Transverse colon (tissue), 4 donors: ENCODE measurements around the gene ZMYND12. TPM values are rescaled to one million over a fixed set of nuclear protein-coding genes. Genes with fewer than 3 reads are reported as not detected.
A peak's percentile ranks its signal among the peaks of the same experiment; 100 is the strongest.

ENCODE experiments used
- DNase-seq: peaks from one replicate; pipeline ENCODE4 v3.0.0-alpha.2; 2019
- H3K27ac ChIP-seq, 4 donors: fragments of 200-600 bp; sonication (generic); 2 replicates each; pipeline ENCODE4 v1.5.1; 2016 to 2018; ENCODE audit warnings: inconsistent platforms in 4 of 4
- H3K27me3 ChIP-seq: fragments of 200-600 bp; sonication (generic); 2 replicates; pipeline ENCODE4 v1.5.1; 2017; ENCODE audit warnings: inconsistent platforms
- H3K36me3 ChIP-seq, 4 donors: fragments of 200-600 bp; sonication (generic); 2 replicates each; pipeline ENCODE4 v1.5.1; 2017 to 2019; ENCODE audit warnings: inconsistent platforms in 4 of 4
- H3K4me1 ChIP-seq, 4 donors: fragments of 200-600 bp; sonication (generic); 2 replicates each; pipeline ENCODE4 v1.5.1; 2017 to 2020; ENCODE audit warnings: inconsistent platforms in 4 of 4
- H3K4me3 ChIP-seq, 4 donors: fragments of 200-600 bp; sonication (generic); 1 replicate in 1 of 4; 2 replicates in 3 of 4; pipeline versions ENCODE4 v1.5.1 to v1.6.1; 2017 to 2019; ENCODE audit warnings: inconsistent platforms in 4 of 4
- H3K9me3 ChIP-seq, 2 donors: fragments of 200-600 bp; sonication (generic); 2 replicates each; pipeline ENCODE4 v1.5.1; 2017 to 2019; ENCODE audit warnings: inconsistent platforms in 2 of 2
- EP300 ChIP-seq: sonication (generic); formaldehyde crosslinking; IDR thresholded peaks from one replicate; pipeline ENCODE4 v1.6.1; 2017; ENCODE audit warnings: antibody characterized with exemption, low read depth
- POLR2A ChIP-seq: fragments of 450-650 bp; IDR thresholded peaks from one replicate; pipeline ENCODE4 v1.6.1; 2016; ENCODE audit warnings: antibody characterized with exemption, mild to moderate bottlenecking, moderate library complexity
- POLR2AphosphoS5 ChIP-seq, 3 donors: sonication (generic); formaldehyde crosslinking; IDR thresholded peaks; one replicate each; pipeline ENCODE4 v1.6.1; 2016; ENCODE audit warnings: antibody characterized with exemption in 3 of 3
- WGBS, 2 donors: methylation state at CpG; one replicate each; pipeline ENCODE4 v1.1.5; 2018; ENCODE audit warnings: low coverage in 1 of 2; 5-methylcytosine and 5-hydroxymethylcytosine counted together
- in situ Hi-C, 4 donors: fragments of 200-750 bp; cut with MboI; loops; one replicate each; pipeline versions ENCODE4 v1.15.0 to v1.15.1; 2017; ENCODE audit warnings: low sequenced_read_pairs in 3 of 4, low pct_ligation_motif_present in 1 of 4, low pct_unique_long_range_greater_than_20kb in 1 of 4
- intact Hi-C: fragments of 100-400 bp; cut with DNase I; formaldehyde crosslinking; loops from one replicate; pipeline ENCODE4 v1.15.1; 2023; ENCODE audit warnings: low total_unique reads
- total RNA-seq, 4 donors: library from RNA; depleted of rRNA; stranded (reverse); fragments of >200 nt; gene quantifications; one replicate each; pipeline ENCODE4 v1.1.0, GENCODE V29; 2016
- TF ChIP-seq, protein P1 (sequence below), 5 experiments: fragments of 200-600 bp in 3 of 5; fragments of 450-650 bp in 2 of 5; sonication (generic) in 3 of 5; IDR thresholded peaks; 1 replicate in 2 of 5; 2 replicates in 3 of 5; pipeline ENCODE4 v1.5.1; 2016 to 2017; ENCODE audit warnings: antibody characterized with exemption in 5 of 5, inconsistent platforms in 3 of 5, mild to moderate bottlenecking in 2 of 5, moderate library complexity in 1 of 5

ZMYND12 gene
- total RNA-seq, 4 donors from 2014 or later: 4.3 to 8.7 TPM; not detected in 2

DNA sequence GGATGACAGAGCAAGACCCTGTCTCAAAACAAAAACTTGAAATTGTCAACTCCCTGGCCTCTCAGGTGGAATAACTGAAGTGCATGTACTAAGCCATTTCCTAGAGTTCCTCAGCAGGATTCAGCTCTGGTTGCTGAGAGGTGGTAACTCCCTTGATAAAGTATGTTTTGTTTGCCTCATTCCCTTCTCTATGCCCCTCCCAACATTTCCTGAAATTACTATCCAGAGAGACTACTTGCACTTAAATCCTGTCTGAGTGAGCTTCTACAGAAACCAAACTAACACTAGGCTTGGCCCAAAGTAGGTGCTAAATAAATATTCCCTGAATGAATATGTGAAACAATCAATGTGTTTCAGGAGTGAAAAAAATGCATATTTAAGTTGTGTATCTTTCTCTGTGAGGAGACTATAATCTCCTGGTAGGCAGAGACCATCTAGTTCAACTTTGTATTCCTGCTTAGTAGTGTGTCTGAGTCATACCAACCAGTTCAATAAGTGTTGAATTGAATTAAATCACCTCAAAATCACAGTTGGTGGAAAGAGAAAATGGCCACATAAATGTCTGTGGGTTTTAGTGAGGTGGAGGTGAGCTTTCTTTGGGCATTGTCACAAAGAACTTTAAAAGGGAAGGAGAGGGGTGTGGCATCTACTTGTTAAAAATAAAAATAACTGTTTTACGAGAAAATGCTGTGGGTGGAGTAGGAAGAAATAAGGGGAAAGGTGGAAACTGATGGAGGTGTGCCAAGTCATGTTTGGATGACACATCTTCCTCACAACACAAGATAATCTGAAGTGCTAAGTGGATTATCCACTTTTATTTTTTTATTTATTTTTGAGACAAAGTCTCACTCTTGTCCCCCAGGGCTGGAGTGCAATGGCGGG lies 62.6 kb downstream of the ZMYND12 start:
- Histone ChIP-seq H3K27me3 (no peaks in the 10 kb centered on the region), H3K27ac (peak overlapping the region in 3 of 4 donors; percentile 38 to 66 (median 46)), H3K4me1 (peaks cover 0 to 30% (median 4%) of the 10 kb centered on the region in 4 donors), H3K9me3 (no peaks in the 10 kb centered on the region), H3K4me3 (no peak overlapping the region), H3K36me3 (no peaks in the 10 kb centered on the region)
- DNase-seq: peak; percentile 27
- in situ Hi-C loops: no loop called here
- WGBS, 2 donors: 40 to 62% methylated on average over 1 to 2 of the region's 2 CpGs
- TF ChIP-seq EP300 (no peak), POLR2AphosphoS5 (IDR thresholded peaks at IDR 0.05) (no peak), POLR2A (no peak)
- TF ChIP-seq, protein P1, sequence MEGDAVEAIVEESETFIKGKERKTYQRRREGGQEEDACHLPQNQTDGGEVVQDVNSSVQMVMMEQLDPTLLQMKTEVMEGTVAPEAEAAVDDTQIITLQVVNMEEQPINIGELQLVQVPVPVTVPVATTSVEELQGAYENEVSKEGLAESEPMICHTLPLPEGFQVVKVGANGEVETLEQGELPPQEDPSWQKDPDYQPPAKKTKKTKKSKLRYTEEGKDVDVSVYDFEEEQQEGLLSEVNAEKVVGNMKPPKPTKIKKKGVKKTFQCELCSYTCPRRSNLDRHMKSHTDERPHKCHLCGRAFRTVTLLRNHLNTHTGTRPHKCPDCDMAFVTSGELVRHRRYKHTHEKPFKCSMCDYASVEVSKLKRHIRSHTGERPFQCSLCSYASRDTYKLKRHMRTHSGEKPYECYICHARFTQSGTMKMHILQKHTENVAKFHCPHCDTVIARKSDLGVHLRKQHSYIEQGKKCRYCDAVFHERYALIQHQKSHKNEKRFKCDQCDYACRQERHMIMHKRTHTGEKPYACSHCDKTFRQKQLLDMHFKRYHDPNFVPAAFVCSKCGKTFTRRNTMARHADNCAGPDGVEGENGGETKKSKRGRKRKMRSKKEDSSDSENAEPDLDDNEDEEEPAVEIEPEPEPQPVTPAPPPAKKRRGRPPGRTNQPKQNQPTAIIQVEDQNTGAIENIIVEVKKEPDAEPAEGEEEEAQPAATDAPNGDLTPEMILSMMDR (IDR thresholded peaks at IDR 0.05): no peak
- intact Hi-C loops: no loop called here

DNA sequence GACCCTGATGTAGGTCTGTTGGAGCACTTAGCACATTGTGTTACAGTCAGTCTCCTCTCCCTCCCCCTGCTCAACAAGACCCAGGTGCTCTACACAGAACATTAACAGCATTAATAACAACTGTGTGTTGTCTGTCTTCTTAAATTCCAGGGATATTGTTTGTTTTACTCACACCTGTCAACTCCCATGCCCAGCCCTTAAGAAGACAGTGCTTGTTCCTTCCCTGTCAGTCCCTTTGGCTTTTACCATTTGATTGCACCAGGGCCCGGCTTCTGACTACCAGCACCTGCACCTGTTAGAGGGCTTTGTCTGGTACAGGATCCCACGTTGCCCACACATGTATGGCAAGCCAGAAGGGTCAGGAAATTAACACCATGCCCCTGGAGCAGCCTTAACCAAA lies 63.6 kb downstream of the ZMYND12 start:
- H3K4me1 ChIP-seq: peaks cover 0 to 30% (median 4%) of the 10 kb centered on the region in 4 donors
- H3K27me3 ChIP-seq: no peaks in the 10 kb centered on the region
- 42% methylated on average over 2 of the region's 2 CpGs; no CpG with 5 or more reads in 1 of the 2 donors for WGBS, 2 donors
- peak overlapping the region in 3 of 4 donors; percentile 38 to 66 (median 46) for H3K27ac ChIP-seq
- intact Hi-C loops: no loop called here
- in situ Hi-C loops: no loop called here
- no peaks in the 10 kb centered on the region for H3K36me3 ChIP-seq
- no peak overlapping the region for H3K4me3 ChIP-seq
- DNase-seq: peak; percentile 13
- TF ChIP-seq POLR2A (no peak), EP300 (no peak), POLR2AphosphoS5 (IDR thresholded peaks at IDR 0.05) (no peak)
- TF ChIP-seq, protein P1 (IDR thresholded peaks at IDR 0.05): no peak
- no peaks in the 10 kb centered on the region for H3K9me3 ChIP-seq

DNA sequence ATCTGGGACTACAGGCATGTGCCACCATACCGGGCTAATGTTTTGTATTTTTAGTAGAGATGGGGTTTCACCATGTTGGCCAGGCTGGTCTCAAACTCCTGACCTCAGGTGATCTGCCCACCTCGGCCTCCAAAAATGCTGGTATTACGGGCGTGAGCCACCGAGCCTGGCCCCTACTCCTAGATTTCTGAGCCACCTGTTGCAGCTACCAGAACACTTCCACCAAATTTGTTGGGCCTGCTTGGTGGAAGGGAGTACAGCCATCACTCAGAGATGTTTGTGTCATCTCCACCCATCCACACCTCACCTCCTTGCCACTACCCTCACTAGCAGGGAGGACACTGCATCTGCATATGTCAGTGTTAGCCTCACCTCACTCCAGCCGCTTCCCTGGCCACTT lies 69.8 kb downstream of the ZMYND12 start:
- DNase-seq: no peak
- 98 to 100% methylated on average over 1 to 6 of the region's 6 CpGs for WGBS, 2 donors
- H3K9me3 ChIP-seq: no peaks in the 10 kb centered on the region
- in situ Hi-C loops: no loop called here
- H3K4me1 ChIP-seq: peaks cover 0 to 8% (median 4%) of the 10 kb centered on the region in 4 donors
- intact Hi-C loops: no loop called here
- no peak overlapping the region for H3K4me3 ChIP-seq
- H3K27me3 ChIP-seq: peaks cover 12% of the 10 kb centered on the region
- no peaks in the 10 kb centered on the region for H3K36me3 ChIP-seq
- no peak for TF ChIP-seq POLR2A
- TF ChIP-seq EP300: no peak
- no peak for TF ChIP-seq POLR2AphosphoS5 (IDR thresholded peaks at IDR 0.05)
- TF ChIP-seq, protein P1 (IDR thresholded peaks at IDR 0.05): no peak
- no peak overlapping the region for H3K27ac ChIP-seq

DNA sequence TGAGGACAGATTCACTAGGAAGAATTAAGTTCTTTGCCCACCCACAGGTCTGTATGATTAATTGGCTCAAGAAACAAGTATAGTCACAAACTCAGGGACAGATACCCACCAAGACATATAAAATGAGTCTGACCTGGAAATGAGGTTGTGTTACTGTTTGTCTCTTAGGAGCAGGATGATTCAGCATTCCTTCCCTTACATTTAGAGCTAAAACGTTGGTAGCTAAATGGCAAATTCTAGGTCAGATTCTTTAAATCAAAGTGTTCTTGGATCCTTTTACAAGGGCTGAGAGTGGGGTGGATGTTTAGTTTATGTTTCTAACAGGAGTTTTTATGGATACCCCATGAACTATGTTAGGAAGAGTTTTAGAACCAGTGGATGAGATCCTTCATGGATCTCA lies 70.5 kb downstream of the ZMYND12 start:
- Histone ChIP-seq H3K9me3 (no peaks in the 10 kb centered on the region), H3K4me1 (peaks cover 0 to 11% (median 6%) of the 10 kb centered on the region in 4 donors), H3K27me3 (peaks cover 12% of the 10 kb centered on the region), H3K36me3 (no peaks in the 10 kb centered on the region), H3K4me3 (no peak overlapping the region), H3K27ac (peak overlapping the region in 1 of 4 donors; percentile 3)
- TF ChIP-seq, protein P1 (IDR thresholded peaks at IDR 0.05): no peak
- no peak for TF ChIP-seq EP300
- WGBS, 2 donors: 20% methylated on average over 1 of the region's 1 CpG; no CpG with 5 or more reads in 1 of the 2 donors
- intact Hi-C loops (no loop called here), in situ Hi-C loops (no loop called here)
- no peak for DNase-seq
